SH-SY5Y (cell line): ENCODE data around the gene DEDD2.

Source experiments
- GATA2 ChIP-seq: IDR thresholded peaks from 2 replicates; pipeline ENCODE4 v1.6.1; 2011; ENCODE audit warnings: mild to moderate bottlenecking, low read depth, low read length
- GATA3 ChIP-seq: IDR thresholded peaks from 2 replicates; pipeline ENCODE4 v1.6.1; 2011; ENCODE audit warnings: low read depth, mild to moderate bottlenecking, low read length, moderate library complexity

GRCh38 chr19:42178791-42179674 lies 38.4 kb downstream of the DEDD2 start:
- TF ChIP-seq GATA2 (no peak), GATA3 (no peak)
